Measurements from ENCODE around the gene TTC19.

The TTC19 gene

GRCh38 chr17:15978606-15979005 is 21.0 kb upstream of the TTC19 start:
- no peak for TF ChIP-seq MAX (IDR thresholded peaks at IDR 0.05)
- no peak for TF ChIP-seq EP300 (IDR thresholded peaks at IDR 0.05; ENCODE audit: borderline replicate concordance)
- TF ChIP-seq ZBTB7A (IDR thresholded peaks at IDR 0.05; ENCODE audit: low read depth) = no peak
- no peak for TF ChIP-seq YY1 (IDR thresholded peaks at IDR 0.05; ENCODE audit: low read depth)
- TF ChIP-seq FOXM1 (IDR thresholded peaks at IDR 0.05; ENCODE audit: borderline replicate concordance, low read depth) = no peak
- no peak for TF ChIP-seq RAD21 (IDR thresholded peaks at IDR 0.05; ENCODE audit: low read depth)
- TF ChIP-seq TAF1 (IDR thresholded peaks at IDR 0.05; ENCODE audit: low read depth) = no peak
- TF ChIP-seq NFIC (IDR thresholded peaks at IDR 0.05) = no peak
- TF ChIP-seq USF1 (IDR thresholded peaks at IDR 0.05) = no peak
- no peak for TF ChIP-seq CEBPB (IDR thresholded peaks at IDR 0.05)
- no peak for TF ChIP-seq REST (IDR thresholded peaks at IDR 0.05; ENCODE audit: low read depth)
- TF ChIP-seq TCF12 (IDR thresholded peaks at IDR 0.05; ENCODE audit: low read depth) = no peak
- TF ChIP-seq TEAD4 (IDR thresholded peaks at IDR 0.05) = no peak
- TF ChIP-seq CREB1 (IDR thresholded peaks at IDR 0.05; ENCODE audit: low read depth) = no peak
- no peak for TF ChIP-seq EGR1 (IDR thresholded peaks at IDR 0.05)

GRCh38 chr17:15981208-15981607 is 18.4 kb upstream of the TTC19 start:
- TF ChIP-seq CREB1 (IDR thresholded peaks at IDR 0.05; ENCODE audit: low read depth) = no peak
- no peak for TF ChIP-seq NFIC (IDR thresholded peaks at IDR 0.05)
- TF ChIP-seq REST (IDR thresholded peaks at IDR 0.05; ENCODE audit: low read depth) = no peak
- TF ChIP-seq TEAD4 (IDR thresholded peaks at IDR 0.05) = no peak
- TF ChIP-seq CEBPB (IDR thresholded peaks at IDR 0.05) = no peak
- no peak for TF ChIP-seq TAF1 (IDR thresholded peaks at IDR 0.05; ENCODE audit: low read depth)
- TF ChIP-seq TCF12 (IDR thresholded peaks at IDR 0.05; ENCODE audit: low read depth) = no peak
- no peak for TF ChIP-seq YY1 (IDR thresholded peaks at IDR 0.05; ENCODE audit: low read depth)
- TF ChIP-seq FOXM1 (IDR thresholded peaks at IDR 0.05; ENCODE audit: borderline replicate concordance, low read depth) = no peak
- TF ChIP-seq EGR1 (IDR thresholded peaks at IDR 0.05) = no peak
- TF ChIP-seq ZBTB7A (IDR thresholded peaks at IDR 0.05; ENCODE audit: low read depth) = no peak
- TF ChIP-seq RAD21 (IDR thresholded peaks at IDR 0.05; ENCODE audit: low read depth) = no peak
- TF ChIP-seq USF1 (IDR thresholded peaks at IDR 0.05) = no peak
- no peak for TF ChIP-seq MAX (IDR thresholded peaks at IDR 0.05)
- no peak for TF ChIP-seq EP300 (IDR thresholded peaks at IDR 0.05; ENCODE audit: borderline replicate concordance)

GRCh38 chr17:15981646-15982580 is 17.7 kb upstream of the TTC19 start:
- TF ChIP-seq CREB1 (IDR thresholded peaks at IDR 0.05; ENCODE audit: low read depth) (no peak), ZBTB7A (IDR thresholded peaks at IDR 0.05; ENCODE audit: low read depth) (no peak), MAX (IDR thresholded peaks at IDR 0.05) (no peak), NFIC (IDR thresholded peaks at IDR 0.05) (no peak), USF1 (IDR thresholded peaks at IDR 0.05) (no peak), FOXM1 (IDR thresholded peaks at IDR 0.05; ENCODE audit: borderline replicate concordance, low read depth) (no peak), TEAD4 (IDR thresholded peaks at IDR 0.05) (no peak), REST (IDR thresholded peaks at IDR 0.05; ENCODE audit: low read depth) (no peak), TAF1 (IDR thresholded peaks at IDR 0.05; ENCODE audit: low read depth) (no peak), TCF12 (IDR thresholded peaks at IDR 0.05; ENCODE audit: low read depth) (no peak), RAD21 (IDR thresholded peaks at IDR 0.05; ENCODE audit: low read depth) (no peak), CEBPB (IDR thresholded peaks at IDR 0.05) (no peak), YY1 (IDR thresholded peaks at IDR 0.05; ENCODE audit: low read depth) (no peak), EP300 (IDR thresholded peaks at IDR 0.05; ENCODE audit: borderline replicate concordance) (no peak), EGR1 (IDR thresholded peaks at IDR 0.05) (no peak)
